Stimulated activated naive B cell treated with anti-CD40 and anti-IgM and Interleukin-4, amounts not matched to agents 10 μg/mL and 1 μg/mL and 100 μg/mL, for 72 hours (primary cell): Measurements from ENCODE around the gene ADK.
A peak's percentile ranks its signal among the peaks of the same experiment; 100 is the strongest.
"Not testable (repeated sequence)": the region's sequence is repeated elsewhere in the genome, so short reads cannot be mapped to it uniquely, and the experiment has no call there.

Source experiments
- ATAC-seq, 2 donors: fragments of 150-1000 bp; cut with Tn5 transposase; replicated peaks; 2 replicates each; pipeline ENCODE4 v1.10.0; 2021; ENCODE audit warnings: moderate library complexity in 1 of 2
- DNase-seq: peaks from one replicate; pipeline ENCODE4 v3.0.0; 2021
- H3K27ac Mint-ChIP-seq: one replicate; pipeline ENCODE4 v1.8.0; 2022; ENCODE audit warnings: mild to moderate bottlenecking, mixed read lengths
- H3K27me3 Mint-ChIP-seq, 2 donors: one replicate each; pipeline ENCODE4 v1.8.0; 2022; ENCODE audit warnings: mixed read lengths in 2 of 2
- H3K36me3 Mint-ChIP-seq, 2 donors: one replicate each; pipeline ENCODE4 v1.8.0; 2022; ENCODE audit warnings: mixed read lengths in 2 of 2, mild to moderate bottlenecking in 1 of 2
- H3K4me1 Mint-ChIP-seq, 2 donors: one replicate each; pipeline ENCODE4 v1.8.0; 2022; ENCODE audit warnings: mixed read lengths in 2 of 2, mild to moderate bottlenecking in 1 of 2
- H3K4me3 Mint-ChIP-seq, 2 donors: one replicate each; pipeline ENCODE4 v1.8.0; 2022; ENCODE audit warnings: mild to moderate bottlenecking in 2 of 2, mixed read lengths in 2 of 2, moderate library complexity in 1 of 2
- H3K9me3 Mint-ChIP-seq, 2 donors: one replicate each; pipeline ENCODE4 v1.8.0; 2022; ENCODE audit warnings: mixed read lengths in 2 of 2, mild to moderate bottlenecking in 1 of 2

ADK gene

GRCh38 chr10:74122060-74122459 lies 29.0 kb upstream of the ADK start:
- Mint-ChIP-seq H3K36me3 (peaks cover 48 to 75% of the 10 kb centered on the region in 2 donors), H3K27me3 (no peaks in the 10 kb centered on the region)
- ATAC-seq: no peak

GRCh38 chr10:74123081-74123480 lies 27.9 kb upstream of the ADK start:
- H3K27me3 Mint-ChIP-seq: no peaks in the 10 kb centered on the region
- DNase-seq: no peak
- H3K4me1 Mint-ChIP-seq: peaks cover 7 to 15% of the 10 kb centered on the region in 2 donors
- H3K27ac Mint-ChIP-seq: no peak overlapping the region
- ATAC-seq: no peak
- H3K36me3 Mint-ChIP-seq: peaks cover 40 to 65% of the 10 kb centered on the region in 2 donors
- no peak overlapping the region for H3K4me3 Mint-ChIP-seq
- no peaks in the 10 kb centered on the region for H3K9me3 Mint-ChIP-seq

More at GRCh38 chr10:74122060-74122459, 29.0 kb upstream of the ADK start:
- no peak for DNase-seq
- H3K4me1 Mint-ChIP-seq: peaks cover 14 to 25% of the 10 kb centered on the region in 2 donors
- H3K27ac Mint-ChIP-seq: peak overlapping the region; percentile 6
- no peaks in the 10 kb centered on the region for H3K9me3 Mint-ChIP-seq
- H3K4me3 Mint-ChIP-seq: no peak overlapping the region

GRCh38 chr10:74133923-74134820 lies 16.8 kb upstream of the ADK start:
- H3K9me3 Mint-ChIP-seq: no peaks in the 10 kb centered on the region
- peaks cover 27 to 35% of the 10 kb centered on the region in 2 donors for H3K36me3 Mint-ChIP-seq

GRCh38 chr10:74135452-74135851 lies 15.6 kb upstream of the ADK start:
- peaks cover 27 to 38% of the 10 kb centered on the region in 2 donors for H3K36me3 Mint-ChIP-seq
- H3K27me3 Mint-ChIP-seq: no peaks in the 10 kb centered on the region
- H3K4me1 Mint-ChIP-seq: no peaks in the 10 kb centered on the region
- DNase-seq (no peak), ATAC-seq (no peak)
- H3K27ac Mint-ChIP-seq: no peak overlapping the region
- no peak overlapping the region for H3K4me3 Mint-ChIP-seq
- no peaks in the 10 kb centered on the region for H3K9me3 Mint-ChIP-seq

More at GRCh38 chr10:74133923-74134820, 16.8 kb upstream of the ADK start:
- Mint-ChIP-seq H3K27ac (no peak overlapping the region), H3K4me3 (no peak overlapping the region), H3K27me3 (no peaks in the 10 kb centered on the region), H3K4me1 (no peaks in the 10 kb centered on the region)
- ATAC-seq (no peak), DNase-seq (no peak)

GRCh38 chr10:74137992-74138391 lies 13.0 kb upstream of the ADK start:
- Mint-ChIP-seq H3K4me3 (no peak overlapping the region), H3K36me3 (peaks cover 24 to 39% of the 10 kb centered on the region in 2 donors), H3K9me3 (no peaks in the 10 kb centered on the region), H3K4me1 (peaks cover 0 to 5% of the 10 kb centered on the region in 2 donors), H3K27ac (no peak overlapping the region), H3K27me3 (no peaks in the 10 kb centered on the region)
- DNase-seq (no peak), ATAC-seq (no peak)

- not testable (repeated sequence) for DNase-seq, ATAC-seq, H3K4me1 Mint-ChIP-seq, H3K27me3 Mint-ChIP-seq, H3K27ac Mint-ChIP-seq, H3K9me3 Mint-ChIP-seq, H3K4me3 Mint-ChIP-seq
- H3K36me3 Mint-ChIP-seq: peaks cover 22 to 37% of the 10 kb centered on the region in 2 donors
Measured at GRCh38 chr10:74138596-74138995, 12.4 kb upstream of the ADK start.

GRCh38 chr10:74139981-74140380 lies 11.0 kb upstream of the ADK start:
- Mint-ChIP-seq H3K4me1 (peaks cover 0 to 5% of the 10 kb centered on the region in 2 donors), H3K36me3 (peaks cover 16 to 28% of the 10 kb centered on the region in 2 donors), H3K4me3 (no peak overlapping the region), H3K9me3 (no peaks in the 10 kb centered on the region), H3K27me3 (no peaks in the 10 kb centered on the region), H3K27ac (no peak overlapping the region)
- ATAC-seq (no peak), DNase-seq (no peak)

GRCh38 chr10:74140553-74140952 lies 10.5 kb upstream of the ADK start:
- Mint-ChIP-seq H3K4me3 (no peak overlapping the region), H3K27ac (no peak overlapping the region), H3K36me3 (peaks cover 14 to 24% of the 10 kb centered on the region in 2 donors), H3K9me3 (no peaks in the 10 kb centered on the region), H3K4me1 (peaks cover 0 to 6% of the 10 kb centered on the region in 2 donors), H3K27me3 (no peaks in the 10 kb centered on the region)
- DNase-seq (no peak), ATAC-seq (no peak)

- ATAC-seq (no peak), DNase-seq (no peak)
- Mint-ChIP-seq H3K27ac (no peak overlapping the region), H3K27me3 (no peaks in the 10 kb centered on the region), H3K4me1 (peaks cover 12 to 27% of the 10 kb centered on the region in 2 donors), H3K36me3 (peaks cover 15 to 28% of the 10 kb centered on the region in 2 donors), H3K4me3 (no peak overlapping the region), H3K9me3 (no peaks in the 10 kb centered on the region)
Measured at GRCh38 chr10:74145133-74145532, 5.9 kb upstream of the ADK start.

GRCh38 chr10:74146980-74147379 lies 4.0 kb upstream of the ADK start:
- Mint-ChIP-seq H3K4me1 (peaks cover 12 to 23% of the 10 kb centered on the region in 2 donors), H3K36me3 (peaks cover 13 to 20% of the 10 kb centered on the region in 2 donors)
- H3K27ac Mint-ChIP-seq, H3K27me3 Mint-ChIP-seq, DNase-seq, H3K4me3 Mint-ChIP-seq, H3K9me3 Mint-ChIP-seq, ATAC-seq: not testable (repeated sequence)

GRCh38 chr10:74150204-74150989 lies 624 bp upstream of the ADK start, which contains the start of gene AP3M1:
Gene AP3M1 (minus strand): TSS chr10:74150828. CDS start chr10:74138379, 12,449 bp downstream.
- Mint-ChIP-seq H3K4me1 (peaks cover 33 to 50% of the 10 kb centered on the region in 2 donors), H3K27ac (no peak within 1 kb of the TSS), H3K4me3 (no peak within 1 kb of the TSS), H3K9me3 (no peaks in the 10 kb centered on the region), H3K36me3 (peaks cover 12 to 23% of the 10 kb centered on the region in 2 donors), H3K27me3 (no peaks in the 10 kb centered on the region)
- DNase-seq (peak; percentile 11), ATAC-seq (peak; percentile 57 to 61)

GRCh38 chr10:74151879-74152722 lies 1.1 kb downstream of the ADK start:
- no peak overlapping the region for H3K4me3 Mint-ChIP-seq
- ATAC-seq (no peak), DNase-seq (no peak)
- peaks cover 36 to 51% of the 10 kb centered on the region in 2 donors for H3K4me1 Mint-ChIP-seq
- H3K27me3 Mint-ChIP-seq: no peaks in the 10 kb centered on the region
- H3K9me3 Mint-ChIP-seq: no peaks in the 10 kb centered on the region
- peaks cover 8 to 15% of the 10 kb centered on the region in 2 donors for H3K36me3 Mint-ChIP-seq
- H3K27ac Mint-ChIP-seq: no peak overlapping the region

GRCh38 chr10:74153123-74153522 lies 2.1 kb downstream of the ADK start:
- ATAC-seq: no peak
- no peak for DNase-seq
- H3K4me1 Mint-ChIP-seq: peaks cover 34 to 53% of the 10 kb centered on the region in 2 donors
- H3K9me3 Mint-ChIP-seq: no peaks in the 10 kb centered on the region
- no peak overlapping the region for H3K27ac Mint-ChIP-seq
- peak overlapping the region in 1 of 2 donors; percentile 63 for H3K4me3 Mint-ChIP-seq
- H3K36me3 Mint-ChIP-seq: peaks cover 3 to 11% of the 10 kb centered on the region in 2 donors
- H3K27me3 Mint-ChIP-seq: no peaks in the 10 kb centered on the region
